Large intestine (tissue), 3 donors: ENCODE measurements around the gene C7orf57. TPM values are rescaled to one million over a fixed set of nuclear protein-coding genes. Genes with fewer than 3 reads are reported as not detected.
A peak's percentile ranks its signal among the peaks of the same experiment; 100 is the strongest.

Source experiments
- DNase-seq, 2 donors: peaks; one replicate each; pipeline versions ENCODE4 v3.0.0 to v3.0.0-alpha.2; 2013
- H3K27ac ChIP-seq: one replicate; pipeline ENCODE4 v1.5.1; 2013; ENCODE audit warnings: low read length
- H3K27me3 ChIP-seq: 2 replicates; pipeline ENCODE4 v1.6.1; 2013; ENCODE audit warnings: low read length; ENCODE audit not compliant: control insufficient read depth, insufficient read depth
- H3K36me3 ChIP-seq: 2 replicates; pipeline ENCODE4 v1.6.1; 2013; ENCODE audit warnings: low read length; ENCODE audit not compliant: control insufficient read depth, insufficient read depth
- H3K4me1 ChIP-seq: one replicate; pipeline ENCODE4 v1.6.1; 2013; ENCODE audit warnings: low read length; ENCODE audit not compliant: control insufficient read depth, insufficient read depth
- H3K4me3 ChIP-seq: one replicate; pipeline ENCODE4 v1.5.1; 2013; ENCODE audit warnings: low read length
- H3K9me3 ChIP-seq: one replicate; pipeline ENCODE4 v1.6.1; 2013; ENCODE audit warnings: mild to moderate bottlenecking, low read depth, low read length, moderate library complexity; ENCODE audit not compliant: control insufficient read depth
- WGBS: methylation state at CpG from one replicate; pipeline ENCODE4 v1.1.5; 2013; ENCODE audit warnings: low lambda C conversion rate; ENCODE audit not compliant: insufficient coverage; 5-methylcytosine and 5-hydroxymethylcytosine counted together
- polyA plus RNA-seq: library from polyadenylated mRNA; unstranded; fragments of 120-200 nt; gene quantifications from one replicate; pipeline ENCODE4 v1.2.1, GENCODE V29; 2013

C7orf57 gene
- polyA plus RNA-seq, 1 donor: 0.28 TPM

GRCh38 chr7:48031111-48031510 is 4.2 kb upstream of the C7orf57 start:
- peaks cover 8% of the 10 kb centered on the region for H3K4me1 ChIP-seq
- no peaks in the 10 kb centered on the region for H3K9me3 ChIP-seq
- no peak for DNase-seq
- H3K36me3 ChIP-seq: no peaks in the 10 kb centered on the region
- peaks cover 29% of the 10 kb centered on the region for H3K27me3 ChIP-seq
- H3K4me3 ChIP-seq: no peak overlapping the region
- no peak overlapping the region for H3K27ac ChIP-seq
- WGBS: no CpG with 5 or more reads among the region's 2 CpGs

- H3K9me3 ChIP-seq: no peaks in the 10 kb centered on the region
- WGBS: no CpG with 5 or more reads among the region's 5 CpGs
- peaks cover 49% of the 10 kb centered on the region for H3K27me3 ChIP-seq
- H3K4me1 ChIP-seq: peaks cover 9% of the 10 kb centered on the region
- no peak overlapping the region for H3K4me3 ChIP-seq
- H3K27ac ChIP-seq: no peak overlapping the region
- H3K36me3 ChIP-seq: no peaks in the 10 kb centered on the region
- no peak for DNase-seq
These were observed 1.4 kb upstream of the C7orf57 start for GRCh38 chr7:48033922-48034321.

- H3K9me3 ChIP-seq: no peaks in the 10 kb centered on the region
- no peaks in the 10 kb centered on the region for H3K36me3 ChIP-seq
- peak; percentile 15 to 31 for DNase-seq
- peaks cover 9% of the 10 kb centered on the region for H3K4me1 ChIP-seq
- H3K27me3 ChIP-seq: peaks cover 49% of the 10 kb centered on the region
- H3K27ac ChIP-seq: no peak overlapping the region
- 20% methylated on average over 1 of the region's 42 CpGs for WGBS
- no peak overlapping the region for H3K4me3 ChIP-seq
These were observed 680 bp downstream of the C7orf57 start for GRCh38 chr7:48035967-48036478.

GRCh38 chr7:48038815-48039506 is 3.6 kb downstream of the C7orf57 start:
- Histone ChIP-seq H3K9me3 (no peaks in the 10 kb centered on the region), H3K4me1 (peaks cover 9% of the 10 kb centered on the region), H3K36me3 (no peaks in the 10 kb centered on the region), H3K27ac (no peak overlapping the region), H3K27me3 (peaks cover 40% of the 10 kb centered on the region), H3K4me3 (no peak overlapping the region)
- no CpG with 5 or more reads among the region's 5 CpGs for WGBS
- no peak for DNase-seq

- peaks cover 22% of the 10 kb centered on the region for H3K27me3 ChIP-seq
- no peak overlapping the region for H3K4me3 ChIP-seq
- no peak overlapping the region for H3K27ac ChIP-seq
- no peaks in the 10 kb centered on the region for H3K36me3 ChIP-seq
- no peaks in the 10 kb centered on the region for H3K9me3 ChIP-seq
- peaks cover 2% of the 10 kb centered on the region for H3K4me1 ChIP-seq
- WGBS: 90% methylated on average over 4 of the region's 18 CpGs
- DNase-seq: no peak
These were observed 5.8 kb downstream of the C7orf57 start for GRCh38 chr7:48040944-48041652.

GRCh38 chr7:48041653-48041970 is 6.3 kb downstream of the C7orf57 start:
- H3K9me3 ChIP-seq: no peaks in the 10 kb centered on the region
- peaks cover 17% of the 10 kb centered on the region for H3K27me3 ChIP-seq
- no peaks in the 10 kb centered on the region for H3K4me1 ChIP-seq
- H3K4me3 ChIP-seq: no peak overlapping the region
- no peak for DNase-seq
- 100% methylated on average over 1 of the region's 3 CpGs for WGBS
- H3K36me3 ChIP-seq: no peaks in the 10 kb centered on the region
- no peak overlapping the region for H3K27ac ChIP-seq

- DNase-seq: no peak
- H3K9me3 ChIP-seq: no peaks in the 10 kb centered on the region
- no CpG with 5 or more reads among the region's 3 CpGs for WGBS
- no peaks in the 10 kb centered on the region for H3K4me1 ChIP-seq
- no peaks in the 10 kb centered on the region for H3K36me3 ChIP-seq
- H3K27ac ChIP-seq: no peak overlapping the region
- H3K27me3 ChIP-seq: peaks cover 11% of the 10 kb centered on the region
- no peak overlapping the region for H3K4me3 ChIP-seq
These were observed 6.9 kb downstream of the C7orf57 start for GRCh38 chr7:48042216-48042615.

GRCh38 chr7:48042636-48043035 is 7.3 kb downstream of the C7orf57 start:
- H3K36me3 ChIP-seq: no peaks in the 10 kb centered on the region
- H3K4me3 ChIP-seq: no peak overlapping the region
- H3K27ac ChIP-seq: no peak overlapping the region
- H3K9me3 ChIP-seq: no peaks in the 10 kb centered on the region
- peaks cover 8% of the 10 kb centered on the region for H3K27me3 ChIP-seq
- no peaks in the 10 kb centered on the region for H3K4me1 ChIP-seq
- WGBS: no CpG with 5 or more reads among the region's 3 CpGs
- no peak for DNase-seq

GRCh38 chr7:48045195-48045765 is 9.9 kb downstream of the C7orf57 start:
- WGBS: no CpG with 5 or more reads among the region's 9 CpGs
- no peak for DNase-seq
- Histone ChIP-seq H3K9me3 (no peaks in the 10 kb centered on the region), H3K36me3 (no peaks in the 10 kb centered on the region), H3K4me1 (no peaks in the 10 kb centered on the region), H3K27ac (no peak overlapping the region), H3K4me3 (no peak overlapping the region), H3K27me3 (no peaks in the 10 kb centered on the region)

- H3K36me3 ChIP-seq: no peaks in the 10 kb centered on the region
- no peak for DNase-seq
- WGBS: 100% methylated on average over 2 of the region's 14 CpGs
- no peak overlapping the region for H3K27ac ChIP-seq
- H3K9me3 ChIP-seq: no peaks in the 10 kb centered on the region
- no peaks in the 10 kb centered on the region for H3K4me1 ChIP-seq
- no peak overlapping the region for H3K4me3 ChIP-seq
- no peaks in the 10 kb centered on the region for H3K27me3 ChIP-seq
These were observed 11.1 kb downstream of the C7orf57 start for GRCh38 chr7:48046458-48046857.
